Mucosa of rectum (tissue), 2 donors: ENCODE data around the gene EPB41L1.

ENCODE experiments used
- H3K27ac ChIP-seq, 2 donors: one replicate each; pipeline ENCODE4 v1.7.0; 2013; ENCODE audit warnings: inconsistent platforms in 2 of 2, low read depth in 2 of 2, low read length in 2 of 2
- H3K27me3 ChIP-seq, 2 donors: one replicate each; pipeline ENCODE4 v1.7.0; 2013; ENCODE audit warnings: low read length in 2 of 2; ENCODE audit not compliant: control insufficient read depth in 2 of 2, insufficient read depth in 2 of 2
- H3K36me3 ChIP-seq, 2 donors: one replicate each; pipeline ENCODE4 v1.7.0; 2013; ENCODE audit warnings: low read length in 2 of 2; ENCODE audit not compliant: control insufficient read depth in 2 of 2, insufficient read depth in 2 of 2
- H3K4me1 ChIP-seq, 2 donors: one replicate each; pipeline ENCODE4 v1.7.0; 2013; ENCODE audit warnings: low read length in 2 of 2, mild to moderate bottlenecking in 1 of 2; ENCODE audit not compliant: control insufficient read depth in 2 of 2, insufficient read depth in 2 of 2
- H3K4me3 ChIP-seq, 2 donors: one replicate each; pipeline ENCODE4 v1.7.0; 2013; ENCODE audit warnings: low read length in 2 of 2
- H3K9ac ChIP-seq, 2 donors: one replicate each; pipeline ENCODE4 v1.7.0; 2013; ENCODE audit warnings: low read length in 2 of 2, low read depth in 1 of 2, mild to moderate bottlenecking in 1 of 2
- H3K9me3 ChIP-seq, 2 donors: one replicate each; pipeline ENCODE4 v1.7.0; 2013; ENCODE audit warnings: low read length in 2 of 2; ENCODE audit not compliant: control insufficient read depth in 2 of 2
- donor health status: healthy.
- donor health status: Normal muscosa, but diverticular disease.

EPB41L1 gene

GRCh38 chr20:36181934-36182603 lies 27.5 kb downstream of the EPB41L1 start:
- no peak overlapping the region for H3K27ac ChIP-seq
- no peaks in the 10 kb centered on the region for H3K4me1 ChIP-seq
- no peak overlapping the region for H3K4me3 ChIP-seq
- H3K9ac ChIP-seq, result no peak overlapping the region
- H3K27me3 ChIP-seq, result no peaks in the 10 kb centered on the region
- peaks cover 19 to 61% of the 10 kb centered on the region in 2 donors for H3K36me3 ChIP-seq
- H3K9me3 ChIP-seq, result no peaks in the 10 kb centered on the region

- Histone ChIP-seq H3K27ac (no peak overlapping the region), H3K36me3 (peaks cover 16 to 58% of the 10 kb centered on the region in 2 donors), H3K4me1 (no peaks in the 10 kb centered on the region), H3K9me3 (no peaks in the 10 kb centered on the region), H3K27me3 (no peaks in the 10 kb centered on the region), H3K9ac (no peak overlapping the region), H3K4me3 (no peak overlapping the region)
Measured at GRCh38 chr20:36182604-36183154, 28.1 kb downstream of the EPB41L1 start.

- Histone ChIP-seq H3K9ac (no peak overlapping the region), H3K36me3 (peaks cover 20 to 56% of the 10 kb centered on the region in 2 donors)
Measured at GRCh38 chr20:36183155-36183944, 28.8 kb downstream of the EPB41L1 start.

DNA sequence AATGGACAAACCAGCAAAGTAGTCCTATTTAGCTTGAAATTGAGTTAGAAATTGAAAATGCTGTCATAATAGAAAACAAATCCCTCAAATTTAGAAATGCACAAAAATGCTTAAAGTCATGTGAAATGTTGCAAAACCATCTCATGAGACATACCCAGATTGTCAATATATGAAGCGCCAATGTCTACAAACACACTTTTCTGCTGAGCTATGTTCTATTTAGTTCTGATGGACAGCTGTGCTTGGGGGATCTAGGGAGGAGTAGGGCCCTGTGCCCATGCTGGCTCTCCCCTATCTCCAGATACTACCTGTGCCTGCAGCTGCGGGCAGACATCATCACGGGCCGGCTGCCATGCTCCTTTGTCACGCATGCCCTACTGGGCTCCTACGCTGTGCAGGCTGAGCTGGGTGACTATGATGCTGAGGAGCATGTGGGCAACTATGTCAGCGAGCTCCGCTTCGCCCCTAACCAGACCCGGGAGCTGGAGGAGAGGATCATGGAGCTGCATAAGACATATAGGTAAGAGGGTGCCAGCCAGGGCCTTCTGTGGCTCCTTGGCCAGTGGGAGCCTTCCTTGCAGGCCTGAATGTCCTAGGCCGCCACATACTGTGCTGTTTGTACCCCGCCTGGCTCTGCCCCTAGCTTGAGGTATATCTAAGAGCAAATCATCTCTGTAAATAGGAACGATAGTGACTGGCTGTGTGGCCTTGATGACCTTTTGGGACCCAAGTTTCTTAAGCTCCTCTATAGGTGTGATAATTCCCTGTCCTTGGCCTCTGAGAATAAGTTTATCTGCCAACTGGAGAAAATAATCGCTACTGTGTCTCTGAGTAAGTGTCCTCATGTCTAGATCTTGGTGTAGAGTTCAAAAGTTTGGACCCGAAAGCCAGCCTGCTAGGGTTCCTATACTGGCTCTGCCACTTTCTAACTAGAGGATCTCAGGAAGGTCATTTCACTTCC lies 30.6 kb downstream of the EPB41L1 start:
- no peak overlapping the region for H3K4me3 ChIP-seq
- no peak overlapping the region for H3K27ac ChIP-seq
- no peaks in the 10 kb centered on the region for H3K9me3 ChIP-seq
- peaks cover 27 to 56% of the 10 kb centered on the region in 2 donors for H3K36me3 ChIP-seq
- H3K4me1 ChIP-seq, result no peaks in the 10 kb centered on the region
- H3K27me3 ChIP-seq, result no peaks in the 10 kb centered on the region
- no peak overlapping the region for H3K9ac ChIP-seq

More at GRCh38 chr20:36183155-36183944, 28.8 kb downstream of the EPB41L1 start:
- Histone ChIP-seq H3K4me1 (no peaks in the 10 kb centered on the region), H3K27me3 (no peaks in the 10 kb centered on the region), H3K27ac (no peak overlapping the region), H3K4me3 (no peak overlapping the region), H3K9me3 (no peaks in the 10 kb centered on the region)

DNA sequence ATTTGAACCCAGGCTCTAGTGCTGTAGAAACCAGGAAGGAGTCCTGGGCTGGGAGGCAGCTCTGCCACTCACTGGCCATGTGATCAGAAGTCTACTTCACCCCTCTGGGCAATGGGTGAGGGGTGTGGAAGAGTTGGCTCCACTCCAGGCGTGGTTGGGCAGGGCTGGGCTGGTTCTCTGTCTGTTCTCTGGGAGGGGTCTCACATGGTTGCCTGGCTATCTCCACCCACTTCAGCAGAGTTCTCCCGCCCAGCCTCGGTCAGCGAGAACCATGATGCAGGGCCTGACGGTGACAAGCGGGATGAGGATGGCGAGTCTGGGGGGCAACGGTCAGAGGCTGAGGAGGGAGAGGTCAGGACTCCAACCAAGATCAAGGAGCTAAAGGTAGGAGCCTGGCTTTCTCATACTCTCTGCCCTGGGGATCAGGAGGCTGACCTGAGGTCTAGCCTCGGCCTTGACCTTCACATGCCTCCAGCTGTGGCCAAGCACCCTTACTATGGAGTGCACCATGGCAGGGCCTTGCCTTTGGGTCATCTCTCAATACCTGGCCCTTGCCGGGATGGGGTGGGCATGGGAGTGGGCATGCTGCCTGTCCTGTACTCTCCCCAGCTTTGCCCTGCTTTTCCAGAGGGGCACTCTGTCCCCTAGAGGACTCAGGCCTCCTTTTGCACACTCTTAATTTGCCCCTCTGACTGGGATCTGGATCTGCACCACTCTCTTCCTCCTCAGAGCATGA lies 39.6 kb downstream of the EPB41L1 start:
- no peak overlapping the region for H3K9ac ChIP-seq
- H3K27ac ChIP-seq, result no peak overlapping the region
- no peaks in the 10 kb centered on the region for H3K4me1 ChIP-seq
- H3K4me3 ChIP-seq, result no peak overlapping the region
- H3K36me3 ChIP-seq, result peaks cover 55 to 73% of the 10 kb centered on the region in 2 donors
- H3K27me3 ChIP-seq, result no peaks in the 10 kb centered on the region
- no peaks in the 10 kb centered on the region for H3K9me3 ChIP-seq

DNA sequence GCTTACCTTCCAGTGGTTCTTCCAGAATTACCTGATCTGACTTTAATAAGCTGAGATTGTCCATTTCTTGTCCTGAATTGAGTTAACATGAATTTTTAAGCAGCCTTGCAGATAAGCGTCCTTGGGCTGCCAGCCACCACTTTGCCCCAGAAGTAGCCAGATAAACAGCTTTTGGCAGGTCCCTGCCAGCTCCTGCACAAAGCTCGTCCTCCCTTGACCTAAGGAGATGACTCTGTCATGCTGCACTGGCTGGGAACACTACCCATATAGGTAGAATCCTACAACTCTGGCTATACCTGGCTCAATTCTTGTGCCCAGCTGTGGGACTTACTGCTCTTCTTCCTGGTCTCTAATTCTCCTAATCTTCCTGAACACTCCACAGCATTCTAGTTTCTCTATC lies 42.1 kb downstream of the EPB41L1 start:
- Histone ChIP-seq H3K4me1 (no peaks in the 10 kb centered on the region), H3K27ac (no peak overlapping the region), H3K4me3 (no peak overlapping the region), H3K9ac (no peak overlapping the region), H3K9me3 (no peaks in the 10 kb centered on the region), H3K36me3 (peaks cover 39 to 68% of the 10 kb centered on the region in 2 donors), H3K27me3 (no peaks in the 10 kb centered on the region)

- Histone ChIP-seq H3K36me3 (peaks cover 39 to 72% of the 10 kb centered on the region in 2 donors), H3K4me3 (no peak overlapping the region), H3K9ac (no peak overlapping the region), H3K9me3 (no peaks in the 10 kb centered on the region), H3K27ac (no peak overlapping the region), H3K27me3 (no peaks in the 10 kb centered on the region), H3K4me1 (no peaks in the 10 kb centered on the region)
Measured at GRCh38 chr20:36197271-36197670, 42.7 kb downstream of the EPB41L1 start.

- no peaks in the 10 kb centered on the region for H3K27me3 ChIP-seq
- H3K27ac ChIP-seq, result no peak overlapping the region
- peaks cover 22 to 60% of the 10 kb centered on the region in 2 donors for H3K36me3 ChIP-seq
Measured at GRCh38 chr20:36199345-36200257, 45.1 kb downstream of the EPB41L1 start.

More at GRCh38 chr20:36199345-36200257, 45.1 kb downstream of the EPB41L1 start:
- Histone ChIP-seq H3K9ac (no peak overlapping the region), H3K9me3 (no peaks in the 10 kb centered on the region), H3K4me1 (no peaks in the 10 kb centered on the region), H3K4me3 (no peak overlapping the region)
